Fibroblast of peridontal ligament (primary cell): Measurements from ENCODE around the gene PPM1H.

Experiments
- DNase-seq: peaks from one replicate; pipeline ENCODE4 v3.0.0-alpha.2; 2010; ENCODE audit errors: extremely low read depth

Gene PPM1H

GRCh38 chr12:62618930-62619329 lies 316.0 kb downstream of the PPM1H start:
- DNase-seq, result no peak

GRCh38 chr12:62618319-62618718 lies 316.6 kb downstream of the PPM1H start:
- no peak for DNase-seq

GRCh38 chr12:62613081-62613480 lies 321.9 kb downstream of the PPM1H start:
- no peak for DNase-seq

- DNase-seq, result no peak
Observed at GRCh38 chr12:62606654-62607053, 328.3 kb downstream of the PPM1H start.

GRCh38 chr12:62605981-62606380 lies 329.0 kb downstream of the PPM1H start:
- DNase-seq, result no peak

GRCh38 chr12:62604871-62605270 lies 330.1 kb downstream of the PPM1H start:
- DNase-seq, result peak; percentile 58

GRCh38 chr12:62604373-62604772 lies 330.6 kb downstream of the PPM1H start:
- DNase-seq, result no peak

- DNase-seq, result no peak
Observed at GRCh38 chr12:62603811-62604098, 331.2 kb downstream of the PPM1H start.

GRCh38 chr12:62603061-62603810 lies 331.7 kb downstream of the PPM1H start:
- DNase-seq, result peak; percentile 82

- DNase-seq, result peak; percentile 89
Observed at GRCh38 chr12:62602255-62603060, 332.5 kb downstream of the PPM1H start.

GRCh38 chr12:62601765-62602164 lies 333.2 kb downstream of the PPM1H start:
- no peak for DNase-seq

- peak; percentile 30 for DNase-seq
Observed at GRCh38 chr12:62599854-62600437, 335.0 kb downstream of the PPM1H start.

- no peak for DNase-seq
Observed at GRCh38 chr12:62598846-62599245, 336.1 kb downstream of the PPM1H start.

GRCh38 chr12:62597253-62597652 lies 337.7 kb downstream of the PPM1H start:
- DNase-seq, result no peak
